Bronchial epithelial cell (primary cell): ENCODE results near the gene HRH2. TPM values are rescaled to one million over a fixed set of nuclear protein-coding genes. Genes with fewer than 3 reads are reported as not detected.

Source experiments
- DNase-seq: peaks from one replicate; pipeline ENCODE4 v3.0.0-alpha.2; 2010; ENCODE audit warnings: low read depth
- FAIRE-seq: peaks from 2 replicates; lab custom pipeline; 2011; peaks lifted over from hg19 to GRCh38; lab: Jason Lieb, UNC
- H3K27me3 ChIP-seq: 2 replicates; pipeline ENCODE4 v1.5.1; 2011; ENCODE audit warnings: low read length; ENCODE audit not compliant: control insufficient read depth, insufficient read depth
- H3K36me3 ChIP-seq: 2 replicates; pipeline ENCODE4 v1.5.1; 2011; ENCODE audit warnings: low read length; ENCODE audit not compliant: control insufficient read depth, insufficient read depth
- H3K4me3 ChIP-seq: 2 replicates; pipeline ENCODE4 v1.5.1; 2011; ENCODE audit warnings: mild to moderate bottlenecking, low read depth, low read length, control low read depth
- total RNA-seq: library from RNA; depleted of rRNA; stranded (reverse); fragments of >200 nt; gene quantifications from 2 replicates; pipeline ENCODE4 v1.2.1, GENCODE V29; 2014
- TF ChIP-seq, protein P1 (sequence below): IDR thresholded peaks from 2 replicates; pipeline ENCODE4 v1.5.1; 2011; ENCODE audit warnings: mild to moderate bottlenecking, moderate library complexity, low read length, control low read depth, inconsistent platforms; ENCODE audit not compliant: insufficient read depth, severe bottlenecking

Gene HRH2
- total RNA-seq, 1 donor from 2014 or later = not detected

DNA sequence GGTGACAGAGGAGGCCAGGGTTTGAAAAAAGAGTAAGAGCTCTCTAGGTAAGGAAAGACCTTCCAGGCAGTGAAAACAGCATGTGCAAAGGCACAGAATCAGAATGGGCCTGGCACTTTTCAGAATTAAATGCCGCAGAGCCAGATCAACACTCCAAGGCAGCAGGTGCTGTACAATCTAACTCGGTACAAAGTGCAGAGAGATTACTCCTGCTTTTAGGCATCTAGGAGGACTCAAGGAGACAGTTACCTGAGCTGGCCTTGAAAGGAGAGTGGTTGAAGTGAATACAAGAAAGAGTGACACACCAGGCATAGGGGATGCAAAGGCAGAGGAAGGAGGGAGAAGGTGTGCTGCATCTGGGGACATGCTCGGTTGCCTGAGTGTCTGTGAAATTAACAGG is 21.5 kb downstream of the HRH2 start:
- no peak for FAIRE-seq
- no peaks in the 10 kb centered on the region for H3K27me3 ChIP-seq
- no peak for DNase-seq

DNA sequence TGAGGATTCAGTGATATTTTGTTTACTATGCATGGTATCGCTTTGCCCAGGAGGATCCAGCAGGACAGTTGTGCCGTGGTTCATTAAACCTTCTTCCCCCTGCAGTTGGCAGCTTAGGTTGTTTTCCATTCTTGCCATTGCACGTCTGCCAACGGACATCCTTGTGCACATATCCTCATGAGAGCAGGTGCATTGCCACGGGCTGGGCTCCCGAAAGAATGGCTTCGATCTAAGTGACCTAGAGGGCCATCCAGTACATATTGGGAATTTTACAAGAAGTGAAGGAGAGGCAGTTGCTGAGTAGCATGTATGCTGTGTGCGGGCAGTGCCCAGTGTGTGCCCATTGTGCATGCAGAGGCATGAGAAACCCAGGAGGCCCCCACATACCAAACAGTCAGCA is 22.1 kb downstream of the HRH2 start:
- no peaks in the 10 kb centered on the region for H3K27me3 ChIP-seq
- no peak overlapping the region for H3K4me3 ChIP-seq
- FAIRE-seq (no peak), DNase-seq (no peak)
- no peaks in the 10 kb centered on the region for H3K36me3 ChIP-seq
- TF ChIP-seq, protein P1, sequence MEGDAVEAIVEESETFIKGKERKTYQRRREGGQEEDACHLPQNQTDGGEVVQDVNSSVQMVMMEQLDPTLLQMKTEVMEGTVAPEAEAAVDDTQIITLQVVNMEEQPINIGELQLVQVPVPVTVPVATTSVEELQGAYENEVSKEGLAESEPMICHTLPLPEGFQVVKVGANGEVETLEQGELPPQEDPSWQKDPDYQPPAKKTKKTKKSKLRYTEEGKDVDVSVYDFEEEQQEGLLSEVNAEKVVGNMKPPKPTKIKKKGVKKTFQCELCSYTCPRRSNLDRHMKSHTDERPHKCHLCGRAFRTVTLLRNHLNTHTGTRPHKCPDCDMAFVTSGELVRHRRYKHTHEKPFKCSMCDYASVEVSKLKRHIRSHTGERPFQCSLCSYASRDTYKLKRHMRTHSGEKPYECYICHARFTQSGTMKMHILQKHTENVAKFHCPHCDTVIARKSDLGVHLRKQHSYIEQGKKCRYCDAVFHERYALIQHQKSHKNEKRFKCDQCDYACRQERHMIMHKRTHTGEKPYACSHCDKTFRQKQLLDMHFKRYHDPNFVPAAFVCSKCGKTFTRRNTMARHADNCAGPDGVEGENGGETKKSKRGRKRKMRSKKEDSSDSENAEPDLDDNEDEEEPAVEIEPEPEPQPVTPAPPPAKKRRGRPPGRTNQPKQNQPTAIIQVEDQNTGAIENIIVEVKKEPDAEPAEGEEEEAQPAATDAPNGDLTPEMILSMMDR = no peak

More for the DNA sequence above, 21.5 kb downstream of the HRH2 start:
- no peak overlapping the region for H3K4me3 ChIP-seq
- no peaks in the 10 kb centered on the region for H3K36me3 ChIP-seq
- TF ChIP-seq, protein P1 = no peak

DNA sequence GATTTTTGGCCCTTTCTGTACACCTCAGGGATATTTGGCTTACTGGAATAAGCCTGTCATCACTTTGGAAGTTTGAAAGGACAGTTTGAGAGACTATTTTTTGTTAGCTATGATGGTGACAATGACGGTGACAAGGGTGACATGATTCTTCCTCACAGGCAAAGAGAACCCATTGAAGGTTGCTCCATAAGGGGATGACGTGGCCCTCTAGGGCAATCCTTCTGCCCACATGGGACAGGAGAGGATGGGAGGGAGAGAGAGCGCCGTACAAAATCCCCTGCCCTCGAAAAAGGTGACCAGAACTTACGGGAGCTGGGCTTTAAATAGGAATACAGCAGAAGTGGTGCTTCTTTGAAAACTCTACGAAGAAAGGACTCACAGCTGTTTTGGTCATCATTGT is 22.6 kb downstream of the HRH2 start:
- TF ChIP-seq, protein P1 = no peak

GRCh38 chr5:175681045-175681967 is 23.4 kb downstream of the HRH2 start:
- no peak for DNase-seq

More for the DNA sequence above, 22.6 kb downstream of the HRH2 start:
- no peak for FAIRE-seq
- no peak overlapping the region for H3K4me3 ChIP-seq
- H3K36me3 ChIP-seq = no peaks in the 10 kb centered on the region
- no peak for DNase-seq
- H3K27me3 ChIP-seq = no peaks in the 10 kb centered on the region

DNA sequence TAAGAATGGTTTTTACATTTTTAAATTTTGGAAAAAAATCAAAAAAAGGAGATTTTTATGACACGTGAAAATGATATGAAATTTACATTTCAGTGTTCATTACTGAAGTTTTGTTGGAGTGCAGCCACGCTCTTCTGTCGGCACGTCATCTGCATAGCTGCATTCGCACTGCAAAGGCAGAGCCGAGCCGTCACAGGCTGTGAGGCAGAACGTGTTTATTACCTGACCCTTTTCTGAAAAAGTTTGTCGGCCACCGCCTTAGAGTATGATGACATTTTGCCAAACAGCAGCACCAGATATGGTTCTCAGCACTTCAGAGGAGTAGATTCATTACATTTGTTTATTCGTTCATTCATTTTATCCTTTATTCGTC is 24.1 kb downstream of the HRH2 start:
- FAIRE-seq (no peak), DNase-seq (no peak)
- TF ChIP-seq, protein P1 = no peak
- Histone ChIP-seq H3K36me3 (no peaks in the 10 kb centered on the region), H3K4me3 (no peak overlapping the region), H3K27me3 (no peaks in the 10 kb centered on the region)

More at GRCh38 chr5:175681045-175681967, 23.4 kb downstream of the HRH2 start:
- TF ChIP-seq, protein P1 = no peak
- no peak overlapping the region for H3K4me3 ChIP-seq
- H3K27me3 ChIP-seq = no peaks in the 10 kb centered on the region
- no peaks in the 10 kb centered on the region for H3K36me3 ChIP-seq
- FAIRE-seq = no peak
